NT2/D1 (cell line): ENCODE measurements around the gene MVD.

Experiments
- SUZ12 ChIP-seq: IDR thresholded peaks from 2 replicates; pipeline ENCODE4 v1.6.1; 2011; ENCODE audit not compliant: insufficient read length, insufficient read depth; ENCODE audit errors: extremely low read depth
- YY1 ChIP-seq: IDR thresholded peaks from 2 replicates; pipeline ENCODE4 v1.6.1; 2011; ENCODE audit not compliant: insufficient read length, insufficient read depth

DNA sequence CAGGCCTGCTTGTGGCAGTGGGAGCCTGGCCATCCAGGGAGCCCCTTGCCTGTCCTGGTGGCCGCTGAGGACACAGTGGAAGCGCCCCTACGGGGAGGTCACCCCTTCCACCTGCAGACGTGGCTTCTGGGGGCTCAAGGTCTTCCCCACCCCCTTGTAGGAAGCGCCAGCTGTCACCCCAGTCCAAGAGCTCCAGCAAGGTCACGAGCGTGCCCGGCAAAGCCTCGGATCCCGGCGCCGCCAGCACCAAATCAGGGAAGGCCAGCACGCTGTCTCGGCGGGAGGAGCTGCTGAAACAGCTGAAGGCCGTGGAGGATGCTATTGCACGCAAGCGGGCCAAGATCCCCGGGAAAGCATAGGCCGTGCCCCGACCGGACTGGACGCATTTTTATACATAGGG is 31.9 kb downstream of the MVD start:
- no peak for TF ChIP-seq SUZ12
- TF ChIP-seq YY1 = no peak
